NCI-H1092 treated with DMSO at 0.1 percent for 48 hours (cell line): Measurements from ENCODE around the gene MED22.
"Not testable (repeated sequence)": the region's sequence is repeated elsewhere in the genome, so short reads cannot be mapped to it uniquely, and the experiment has no call there.

Source experiments
- DNase-seq: peaks from one replicate; lab custom pipeline; 2025; lab: John Stamatoyannopoulos, UW

The MED22 gene

DNA sequence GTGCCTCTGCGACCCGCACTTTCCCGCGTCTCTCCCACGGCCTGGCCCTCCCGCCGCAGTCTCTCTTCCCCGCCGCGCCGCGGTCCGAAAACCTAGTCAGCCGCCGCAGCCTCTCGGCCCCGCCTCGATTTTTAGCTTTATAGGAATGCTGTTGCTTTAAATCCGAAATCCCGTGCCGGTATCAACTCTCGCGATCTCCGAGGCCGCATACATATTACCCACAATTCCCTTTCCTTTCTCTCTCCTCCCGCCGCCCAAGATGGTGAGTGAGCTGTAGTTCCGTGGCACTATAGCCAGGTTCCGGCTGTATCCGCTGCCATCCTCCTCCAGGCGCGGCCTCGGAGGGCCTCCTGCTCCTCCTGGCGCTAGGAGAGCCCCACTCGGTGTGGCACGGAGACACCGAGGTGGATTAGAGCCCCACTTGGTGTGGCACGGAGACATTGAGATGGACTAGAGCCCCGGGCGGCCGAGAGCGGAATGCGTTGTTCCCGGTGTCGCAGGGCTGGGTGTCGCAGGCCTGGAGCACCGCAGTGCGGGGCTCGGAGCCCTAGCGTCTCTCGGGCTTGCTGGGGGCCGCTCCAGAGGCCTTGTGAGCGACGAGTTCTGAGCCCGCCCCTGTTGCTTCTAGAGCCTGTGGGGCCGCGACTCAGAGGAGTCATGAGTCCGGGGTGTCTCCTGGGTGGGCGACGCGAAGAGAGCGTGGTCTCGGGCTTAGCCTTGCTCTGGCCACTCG lies at the start of gene MED22, which contains the start of gene RPL7A:
Gene MED22 (minus strand): TSS at position 147 of the 733 bp plus-strand sequence. CDS start 1,469 bp downstream, outside the sequence.
Gene RPL7A (plus strand): TSS at position 234 of the 733 bp plus-strand sequence. CDS start 26 bp downstream, at position 260.
- DNase-seq: peak; percentile 97

DNA sequence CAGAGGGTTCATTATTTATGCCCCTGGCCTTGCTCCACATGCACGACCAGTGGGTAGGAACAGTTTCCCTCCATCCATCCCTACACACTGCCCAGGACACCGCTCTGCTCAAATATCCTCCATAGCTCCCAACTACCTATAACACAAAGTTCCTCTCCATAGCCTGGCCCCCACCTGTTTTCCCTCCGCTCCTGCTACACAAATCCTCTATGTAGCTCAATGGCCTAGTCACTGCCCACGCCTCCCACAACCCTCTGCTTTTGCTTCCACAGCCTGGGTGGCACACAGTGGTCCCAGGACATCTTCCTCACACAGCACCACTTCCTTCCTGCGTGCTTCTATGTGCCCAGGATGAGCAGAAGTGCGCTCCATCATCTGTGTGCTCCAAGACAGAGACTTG lies 49.4 kb upstream of the MED22 start:
- DNase-seq: no peak

DNA sequence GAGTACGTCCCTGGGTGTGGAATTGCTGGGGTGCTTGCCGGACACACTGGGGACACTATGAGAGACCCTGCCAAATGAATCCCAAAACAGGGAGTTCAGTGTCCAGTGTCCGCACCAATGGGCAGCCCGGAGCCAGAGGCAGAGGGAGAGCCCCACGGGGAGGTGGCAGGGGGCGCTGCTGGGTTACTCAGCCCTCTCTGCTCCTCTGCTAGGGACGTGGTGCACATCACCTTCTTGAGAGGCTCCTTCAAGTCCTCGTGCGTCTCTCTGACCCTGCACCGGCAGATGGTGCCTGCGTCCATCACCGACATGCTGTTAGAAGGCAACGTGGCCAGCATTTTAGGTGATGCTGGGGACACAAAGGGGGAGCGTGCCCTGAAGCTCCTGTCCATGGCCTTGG lies 49.0 kb upstream of the MED22 start:
- DNase-seq: peak; percentile 8

DNA sequence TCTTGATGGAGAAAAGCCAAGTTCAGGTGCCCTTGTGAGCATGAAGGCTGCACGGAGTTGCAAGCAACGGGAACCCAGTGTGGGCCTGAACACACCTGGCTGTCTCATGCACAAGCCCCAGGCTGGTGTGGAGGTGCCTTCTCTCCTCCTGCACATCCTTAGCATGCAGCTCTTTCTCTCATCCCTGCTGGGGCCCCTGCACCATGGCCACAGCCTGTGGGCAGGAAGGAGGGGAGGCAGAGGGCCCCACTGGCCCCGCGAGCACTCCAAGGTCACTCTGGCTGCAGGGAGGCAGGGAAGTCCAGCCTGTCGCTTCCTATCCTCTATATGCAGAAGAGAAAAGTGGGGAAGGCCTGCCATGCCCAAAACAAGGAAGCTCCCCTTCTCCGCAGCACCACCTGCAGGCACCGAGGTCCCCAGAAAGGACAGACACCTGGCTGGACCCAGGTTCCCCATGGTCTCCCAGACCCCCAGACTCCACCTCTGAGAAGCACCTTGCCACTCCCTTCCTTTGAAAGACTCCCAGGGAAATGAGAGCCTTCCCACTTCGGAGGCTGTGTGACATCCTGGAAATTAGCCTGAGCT lies 46.8 kb upstream of the MED22 start:
- no peak for DNase-seq

DNA sequence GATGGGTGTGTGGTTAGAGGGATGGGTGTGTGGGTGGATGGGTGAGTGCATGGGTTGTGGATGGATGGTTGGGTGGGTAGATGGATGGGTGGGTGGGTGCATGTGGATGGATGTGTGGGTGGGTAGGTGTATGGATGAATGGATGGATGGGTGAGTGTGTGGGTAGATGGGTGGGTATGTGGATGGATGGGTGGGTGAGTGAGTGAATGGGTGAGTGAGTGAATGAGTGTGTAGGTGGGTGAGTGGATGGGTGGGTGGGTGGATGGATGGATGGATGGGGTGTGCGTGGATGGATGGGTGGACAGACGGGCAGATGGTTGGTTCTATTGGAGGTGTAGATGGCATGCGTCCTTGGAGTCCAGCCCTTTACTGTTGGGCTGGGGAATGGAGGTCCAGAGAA lies 45.5 kb upstream of the MED22 start:
- no peak for DNase-seq

DNA sequence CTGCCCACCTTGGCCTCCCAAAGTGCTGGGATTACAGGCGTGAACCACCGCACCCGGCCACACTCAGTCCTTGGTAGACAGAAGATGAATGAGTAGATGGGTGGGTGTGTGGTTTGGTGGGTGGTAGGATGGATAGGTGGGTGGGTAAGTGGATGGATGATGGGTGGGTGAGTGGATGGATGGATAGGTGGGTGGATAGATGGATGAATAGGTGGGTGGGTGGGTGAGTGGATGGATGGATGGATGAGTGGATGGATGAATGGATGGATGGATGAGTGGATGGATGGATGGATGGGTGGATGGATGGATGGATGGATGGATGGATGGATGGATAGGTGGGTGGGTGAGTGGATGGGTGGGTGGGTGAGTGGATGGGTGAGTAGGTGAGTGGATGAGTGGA lies 44.4 kb upstream of the MED22 start:
- not testable (repeated sequence) for DNase-seq

DNA sequence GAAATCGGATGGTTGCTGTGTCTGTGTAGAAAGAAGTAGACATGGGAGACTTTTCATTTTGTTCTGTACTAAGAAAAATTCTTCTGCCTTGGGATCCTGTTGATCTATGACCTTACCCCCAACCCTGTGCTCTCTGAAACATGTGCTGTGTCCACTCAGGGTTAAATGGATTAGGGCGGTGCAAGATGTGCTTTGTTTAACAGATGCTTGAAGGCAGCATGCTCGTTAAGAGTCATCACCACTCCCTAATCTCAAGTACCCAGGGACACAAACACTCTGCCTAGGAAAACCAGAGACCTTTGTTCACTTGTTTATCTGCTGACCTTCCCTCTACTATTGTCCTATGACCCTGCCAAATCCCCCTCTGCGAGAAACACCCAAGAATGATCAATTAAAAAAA lies 43.5 kb upstream of the MED22 start:
- not testable (repeated sequence) for DNase-seq

DNA sequence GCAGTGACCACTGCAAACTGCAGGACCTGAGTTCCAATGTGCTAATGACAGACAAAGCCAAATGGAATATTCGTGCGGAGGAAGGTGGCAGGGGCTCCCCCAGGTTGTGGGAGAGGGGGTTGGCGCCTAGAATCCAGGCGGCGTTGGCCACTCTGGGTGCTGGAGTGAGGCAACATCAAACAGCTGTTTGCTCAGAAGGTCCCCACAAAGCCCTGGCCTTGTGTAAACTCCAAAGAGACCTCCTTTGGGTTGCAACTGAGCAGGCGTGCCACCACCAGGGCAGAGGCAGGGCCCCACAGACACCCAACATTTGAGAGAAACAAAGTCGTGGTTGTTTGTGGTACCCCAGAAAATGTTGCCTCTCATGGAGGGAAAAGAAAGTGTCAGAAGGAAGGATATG lies 42.8 kb upstream of the MED22 start:
- no peak for DNase-seq

DNA sequence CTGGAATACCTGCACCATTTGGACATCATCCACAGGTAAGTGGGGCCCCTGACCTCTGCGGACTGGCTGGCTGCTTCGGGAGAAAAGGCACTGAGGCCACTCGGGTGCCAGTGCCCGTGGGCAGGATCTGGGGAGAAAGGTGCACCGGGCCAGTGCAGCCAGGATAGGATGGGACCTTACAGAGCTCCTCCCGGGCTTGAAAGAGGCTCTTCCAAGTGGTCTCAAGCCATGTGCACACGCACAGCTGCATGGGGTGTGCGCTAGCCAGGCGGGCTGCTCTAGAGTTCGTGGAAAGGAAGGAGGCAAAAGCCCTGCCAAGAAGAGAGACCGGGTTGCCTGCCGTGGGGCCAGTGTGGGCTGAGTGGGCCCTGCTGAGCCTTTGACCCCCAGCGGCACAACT lies 41.6 kb upstream of the MED22 start:
- DNase-seq: no peak

DNA sequence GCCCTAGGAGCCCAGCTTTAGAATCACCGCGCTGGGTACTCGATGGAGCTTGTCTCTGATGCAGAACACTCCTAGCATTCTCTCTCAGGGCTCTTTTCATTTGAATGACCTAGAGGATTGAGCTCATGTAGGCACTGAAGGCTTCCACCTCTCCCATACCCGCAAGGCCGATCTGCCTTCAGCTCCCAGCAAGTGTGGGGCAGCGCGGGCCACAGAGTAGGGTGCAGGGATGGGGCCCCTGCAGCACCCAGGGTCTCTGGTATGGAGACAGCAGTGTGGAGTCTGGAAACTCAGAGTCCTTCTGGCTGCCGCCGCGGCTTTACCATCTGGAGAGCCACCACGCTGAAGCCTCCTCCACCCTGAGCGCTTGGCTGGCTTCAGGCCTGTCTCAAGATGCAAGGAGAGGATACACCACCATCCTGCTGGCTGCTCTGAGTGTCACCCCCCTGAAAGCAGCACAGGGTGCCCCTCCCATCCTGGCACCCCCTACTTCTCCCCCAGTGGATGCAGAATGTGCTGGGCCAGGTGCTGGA lies 41.2 kb upstream of the MED22 start:
- no peak for DNase-seq

DNA sequence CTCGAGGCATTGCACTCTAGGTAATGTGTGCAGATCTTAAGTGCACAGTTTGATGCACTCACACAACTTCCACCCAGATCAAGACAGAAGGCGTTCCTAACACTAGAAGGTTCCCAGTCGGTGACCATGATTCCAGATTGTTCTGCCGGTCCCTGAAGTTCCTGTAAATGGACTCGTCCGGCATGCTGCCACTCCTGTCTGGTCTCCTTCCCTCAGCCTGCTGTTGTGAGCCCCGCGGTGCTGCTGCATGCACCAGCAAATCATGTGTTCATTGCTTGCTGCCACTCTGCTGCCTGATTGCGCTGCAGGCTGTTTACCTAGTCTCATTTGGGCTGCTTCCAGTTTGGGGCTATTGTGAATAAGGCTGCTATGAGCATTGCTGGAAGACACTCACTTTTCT lies 39.7 kb upstream of the MED22 start:
- DNase-seq: no peak

DNA sequence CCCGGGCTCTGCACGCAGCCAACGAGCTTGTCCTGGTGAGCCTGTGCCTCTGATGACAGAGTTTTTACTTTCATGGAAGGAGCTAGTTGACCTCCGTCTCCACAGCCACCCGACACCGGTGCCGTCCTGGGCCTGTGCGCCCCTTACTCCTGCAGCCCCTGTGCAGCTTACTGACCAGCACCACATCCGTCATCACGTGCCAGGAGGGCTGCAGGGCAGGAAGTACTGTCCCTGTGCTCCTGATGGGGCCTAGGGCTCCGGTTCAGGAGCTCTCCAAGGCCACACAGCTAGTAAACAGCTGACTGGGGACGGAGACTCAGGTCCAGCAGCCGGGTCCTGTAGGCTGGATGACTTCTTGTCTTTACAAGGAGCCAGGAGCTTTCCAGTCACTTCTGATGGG lies 38.4 kb upstream of the MED22 start:
- DNase-seq: no peak

DNA sequence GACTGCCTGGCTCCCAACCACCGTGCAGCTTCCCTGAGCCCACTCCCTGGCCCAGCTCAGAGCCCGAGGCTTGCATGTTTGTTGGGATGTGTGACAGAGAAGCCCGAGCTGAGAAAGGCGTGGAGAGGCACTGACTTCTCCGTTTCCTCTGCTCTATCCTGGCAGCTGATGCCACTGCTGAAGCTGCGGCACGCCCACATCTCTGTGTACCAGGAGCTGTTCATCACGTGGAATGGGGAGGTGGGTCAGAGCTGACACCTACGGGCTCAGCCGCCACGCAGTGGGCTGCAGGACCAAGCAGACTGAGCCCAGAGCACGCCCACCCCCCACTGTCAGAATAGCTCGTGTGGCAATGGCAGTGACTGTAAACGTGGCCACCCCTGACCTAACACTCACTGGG lies 37.5 kb upstream of the MED22 start:
- no peak for DNase-seq

DNA sequence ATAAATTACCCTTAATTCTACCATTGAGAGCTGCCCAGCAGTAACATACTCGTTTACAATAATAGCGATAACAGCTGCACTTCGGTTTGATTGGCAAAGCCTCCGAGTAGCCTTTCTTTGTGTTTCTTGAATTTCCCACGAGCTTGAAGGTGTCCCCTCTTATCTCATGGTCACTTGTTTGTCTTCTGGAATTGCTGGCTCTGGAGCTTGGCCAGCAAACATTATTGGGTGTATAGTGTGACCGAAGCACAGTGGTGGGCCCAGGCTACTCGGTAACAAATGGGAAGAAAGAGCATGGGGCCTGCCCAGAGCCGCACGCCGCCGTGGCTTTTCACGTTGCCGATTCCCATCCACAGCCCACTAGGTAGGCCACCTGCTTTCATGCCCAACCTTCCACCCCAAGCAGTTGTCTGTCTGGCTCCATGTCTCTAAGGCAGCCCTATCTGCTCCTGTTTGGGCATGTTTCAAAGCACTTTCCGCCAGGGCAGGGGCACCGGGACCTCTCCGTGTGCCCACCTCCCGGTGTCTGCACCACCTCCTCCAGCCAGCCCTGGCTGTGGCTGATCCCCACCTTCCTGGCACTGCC lies 36.9 kb upstream of the MED22 start:
- DNase-seq: no peak

DNA sequence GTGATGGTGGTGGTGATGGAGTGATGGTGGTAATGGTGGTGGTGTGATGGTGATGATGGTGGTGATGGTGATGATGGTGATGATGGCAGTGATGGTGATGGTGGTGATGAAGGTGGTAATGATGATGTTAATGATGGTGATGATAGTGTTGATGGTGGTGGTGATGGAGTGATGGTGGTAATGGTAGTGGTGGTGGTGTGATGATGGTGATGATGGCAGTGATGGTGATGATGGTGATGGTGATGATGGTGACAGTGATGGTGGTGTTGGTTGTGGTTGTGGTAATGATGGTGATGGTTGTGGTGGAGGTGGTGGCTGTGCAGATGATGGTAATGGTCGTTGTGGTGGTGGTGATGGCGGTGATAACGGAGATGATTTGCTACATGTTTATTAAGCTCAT lies 35.5 kb upstream of the MED22 start:
- DNase-seq: no peak

DNA sequence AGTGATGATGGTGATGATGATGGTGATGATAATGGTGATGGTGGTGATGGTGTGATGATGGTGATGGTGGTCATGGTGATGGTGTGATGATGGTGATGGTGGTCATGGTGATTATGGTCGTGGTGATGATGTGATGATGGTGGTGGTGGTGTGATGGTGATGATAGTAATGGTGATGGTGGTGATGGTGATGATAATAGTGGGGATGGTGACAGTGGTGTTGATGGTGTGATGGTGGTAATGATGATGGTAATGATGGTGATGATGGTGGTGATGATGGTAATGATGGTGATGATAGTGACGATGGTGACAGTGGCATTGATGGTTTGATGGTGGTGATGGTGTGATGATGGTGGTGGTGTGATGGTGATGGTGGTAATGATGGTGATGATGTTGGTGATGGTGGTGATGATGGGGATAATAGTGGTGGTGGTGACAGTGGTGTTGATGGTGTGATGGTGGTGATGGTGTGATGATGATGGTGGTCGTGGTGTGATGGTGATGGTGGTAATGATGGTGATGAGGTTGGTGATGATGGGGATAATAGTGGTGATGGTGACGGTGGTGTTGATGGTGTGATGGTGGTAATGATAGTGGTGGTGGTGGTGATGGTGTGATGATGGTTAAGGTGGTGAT lies 34.7 kb upstream of the MED22 start:
- no peak for DNase-seq

DNA sequence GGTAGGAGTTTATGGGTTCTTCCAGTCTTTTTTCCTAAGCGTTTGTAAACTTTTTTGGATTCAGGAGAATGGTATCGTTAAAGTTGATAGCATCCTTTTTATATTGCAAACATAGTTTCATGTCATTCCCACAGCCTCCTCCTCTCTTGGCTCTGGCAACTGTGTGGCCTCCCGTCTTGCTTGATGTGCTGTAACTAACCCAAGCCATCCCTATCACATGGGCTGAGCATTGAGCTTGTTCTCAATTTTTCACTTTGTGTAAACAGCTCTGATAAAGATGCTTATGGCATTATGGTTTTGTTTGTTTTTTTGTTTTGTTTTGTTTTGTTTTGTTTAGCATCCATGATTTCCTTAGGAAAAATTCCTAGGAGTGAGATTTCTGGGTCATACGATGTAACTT lies 32.8 kb upstream of the MED22 start:
- no peak for DNase-seq

DNA sequence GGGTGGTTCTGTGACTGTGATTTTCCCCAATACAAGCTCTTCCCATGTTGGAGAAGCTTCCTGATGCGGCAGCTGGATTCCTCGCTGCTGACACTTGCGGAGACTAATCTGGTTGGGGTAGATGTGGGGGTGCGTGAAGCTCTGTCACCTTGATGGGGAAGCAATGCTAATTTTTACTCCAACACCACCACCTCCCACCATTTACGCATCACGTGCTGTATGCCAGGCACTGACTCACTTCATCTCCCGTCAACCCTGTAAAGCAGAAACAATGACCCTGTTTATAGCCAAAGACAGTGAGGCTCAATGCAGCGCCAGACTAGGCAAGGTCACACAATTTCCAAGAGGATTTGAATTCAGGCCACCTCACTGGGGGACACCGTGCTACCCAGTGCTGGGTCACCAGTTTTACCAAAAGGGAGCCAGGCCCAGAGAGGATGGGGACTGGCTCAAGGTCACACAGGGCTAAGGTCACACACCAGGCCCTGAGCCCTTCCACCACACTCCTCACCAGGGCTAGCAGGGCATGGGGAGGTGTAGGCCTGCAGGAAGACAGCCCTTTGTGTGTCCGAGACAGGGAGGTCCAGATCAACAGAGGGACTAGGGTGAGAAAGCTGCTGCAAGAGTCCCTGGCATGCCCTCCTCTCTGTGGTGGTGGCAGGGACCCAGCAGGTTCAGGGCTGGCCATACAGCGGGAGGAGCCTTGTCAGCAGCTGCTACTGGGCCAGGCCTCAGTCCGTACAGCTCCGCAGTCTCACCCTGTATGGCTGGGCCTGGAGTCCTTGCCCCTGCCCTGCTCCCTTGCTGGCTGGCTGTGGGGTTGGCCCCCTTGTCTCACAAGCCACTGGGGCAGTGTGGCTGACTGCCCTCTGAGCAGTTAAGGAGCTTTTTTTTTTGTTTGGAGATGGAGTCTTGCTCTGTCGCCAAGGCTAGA lies 31.5 kb upstream of the MED22 start:
- DNase-seq: no peak

DNA sequence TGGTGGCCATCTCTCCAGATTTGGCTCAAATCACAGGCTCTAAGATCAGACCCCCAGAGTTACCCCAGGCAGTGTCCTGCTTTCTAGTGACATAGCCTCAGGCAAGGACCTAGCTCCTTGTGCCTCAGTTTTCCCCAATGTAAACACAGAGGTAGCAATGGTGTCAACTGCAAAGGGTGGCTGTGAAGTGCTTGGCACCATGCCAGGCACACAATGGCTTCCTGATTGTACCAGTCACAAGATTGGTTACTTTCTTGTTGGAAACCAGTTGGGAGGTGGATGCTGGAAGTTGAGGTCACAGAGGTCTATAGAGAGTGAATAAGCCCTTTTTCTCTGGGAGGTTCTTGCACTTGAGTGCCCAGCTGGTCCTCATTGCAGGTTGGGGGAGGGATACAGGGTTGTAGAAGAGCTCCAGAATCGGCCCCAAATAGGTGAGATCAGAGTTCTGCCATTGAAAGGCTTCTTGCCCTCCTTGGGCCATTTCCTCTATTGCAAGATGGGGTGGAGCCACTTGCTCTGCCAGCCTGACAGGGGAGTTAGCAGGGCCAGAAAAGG lies 30.6 kb upstream of the MED22 start:
- DNase-seq: no peak

DNA sequence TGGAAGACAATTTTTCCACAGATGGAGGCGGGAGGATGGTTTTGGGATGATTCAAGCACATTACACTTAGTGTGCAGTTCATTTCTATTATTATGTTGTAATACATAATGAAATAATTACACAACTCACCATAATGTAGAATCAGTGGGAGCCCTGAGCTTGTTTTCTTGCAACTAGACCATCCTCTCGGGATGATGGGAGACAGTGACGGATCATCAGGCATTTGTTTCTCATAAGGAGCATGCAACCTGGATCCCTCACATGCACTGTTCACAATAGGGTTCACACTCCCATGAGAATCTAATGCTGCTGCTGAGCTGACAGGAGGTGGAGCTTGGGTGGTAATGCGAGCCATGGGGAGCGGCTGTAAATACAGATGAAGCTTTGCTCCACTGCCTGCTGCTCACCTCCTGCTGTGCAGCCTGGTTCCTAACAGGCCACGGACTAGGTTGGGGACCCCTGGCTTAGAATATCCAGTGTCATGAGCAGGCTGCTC lies 29.8 kb upstream of the MED22 start:
- DNase-seq: no peak

DNA sequence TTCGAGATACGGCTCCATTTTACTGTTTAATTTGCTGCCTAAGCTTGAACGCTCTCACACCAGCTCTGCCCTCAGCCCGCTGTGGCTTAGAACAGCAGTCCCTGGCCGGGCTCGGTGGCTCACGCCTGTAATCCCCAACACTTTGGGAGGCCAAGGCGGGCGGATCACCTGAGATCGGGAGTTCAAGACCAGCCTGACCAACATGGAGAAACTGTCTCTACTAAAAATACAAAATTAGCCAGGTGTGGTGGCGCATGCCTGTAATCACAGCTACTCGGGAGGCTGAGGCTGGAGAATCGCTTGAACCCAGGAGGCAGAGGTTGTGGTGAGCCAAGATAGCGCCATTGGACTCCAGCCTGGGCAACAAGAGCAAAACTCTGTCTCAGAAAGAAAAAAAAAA lies 29.3 kb upstream of the MED22 start:
- DNase-seq: not testable (repeated sequence)
